Suprapubic skin (tissue), 3 donors: ENCODE data around the gene DSTN.

ENCODE experiments used
- POLR2A ChIP-seq, 2 donors: fragments of 450-650 bp; IDR thresholded peaks; one replicate each; pipeline ENCODE4 v1.6.1; 2017; ENCODE audit warnings: antibody characterized with exemption in 2 of 2, mild to moderate bottlenecking in 2 of 2, moderate library complexity in 2 of 2
- TF ChIP-seq, protein P1 (sequence below), 2 donors: fragments of 200-600 bp in 1 of 2; fragments of 450-650 bp in 1 of 2; sonication (generic) in 1 of 2; IDR thresholded peaks; one replicate each; pipeline ENCODE4 v1.5.1; 2016 to 2019; ENCODE audit warnings: antibody characterized with exemption in 2 of 2, mild to moderate bottlenecking in 1 of 2, moderate library complexity in 1 of 2

GRCh38 chr20:17633221-17633849 lies 63.5 kb downstream of the DSTN start:
- TF ChIP-seq, protein P1, sequence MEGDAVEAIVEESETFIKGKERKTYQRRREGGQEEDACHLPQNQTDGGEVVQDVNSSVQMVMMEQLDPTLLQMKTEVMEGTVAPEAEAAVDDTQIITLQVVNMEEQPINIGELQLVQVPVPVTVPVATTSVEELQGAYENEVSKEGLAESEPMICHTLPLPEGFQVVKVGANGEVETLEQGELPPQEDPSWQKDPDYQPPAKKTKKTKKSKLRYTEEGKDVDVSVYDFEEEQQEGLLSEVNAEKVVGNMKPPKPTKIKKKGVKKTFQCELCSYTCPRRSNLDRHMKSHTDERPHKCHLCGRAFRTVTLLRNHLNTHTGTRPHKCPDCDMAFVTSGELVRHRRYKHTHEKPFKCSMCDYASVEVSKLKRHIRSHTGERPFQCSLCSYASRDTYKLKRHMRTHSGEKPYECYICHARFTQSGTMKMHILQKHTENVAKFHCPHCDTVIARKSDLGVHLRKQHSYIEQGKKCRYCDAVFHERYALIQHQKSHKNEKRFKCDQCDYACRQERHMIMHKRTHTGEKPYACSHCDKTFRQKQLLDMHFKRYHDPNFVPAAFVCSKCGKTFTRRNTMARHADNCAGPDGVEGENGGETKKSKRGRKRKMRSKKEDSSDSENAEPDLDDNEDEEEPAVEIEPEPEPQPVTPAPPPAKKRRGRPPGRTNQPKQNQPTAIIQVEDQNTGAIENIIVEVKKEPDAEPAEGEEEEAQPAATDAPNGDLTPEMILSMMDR (IDR thresholded peaks at IDR 0.05): no peak
- TF ChIP-seq POLR2A (IDR thresholded peaks at IDR 0.05): no peak
